OCI-LY3 (cell line): Measurements from ENCODE around the gene LMO1.

Experiments used
- EZH2phosphoT487 ChIP-seq: fragments of 200-600 bp; shearing (Covaris generic); IDR thresholded peaks from 2 replicates; pipeline ENCODE4 v1.6.1; 2018; ENCODE audit warnings: antibody characterized with exemption, mixed run types, low read depth
- TF ChIP-seq, protein P1 (sequence below): fragments of 200-600, 300-600 bp; sonication (generic); IDR thresholded peaks from 2 replicates; pipeline ENCODE4 v1.5.1; 2014; ENCODE audit warnings: antibody characterized with exemption, low read length, low read depth

- TF ChIP-seq, protein P1, sequence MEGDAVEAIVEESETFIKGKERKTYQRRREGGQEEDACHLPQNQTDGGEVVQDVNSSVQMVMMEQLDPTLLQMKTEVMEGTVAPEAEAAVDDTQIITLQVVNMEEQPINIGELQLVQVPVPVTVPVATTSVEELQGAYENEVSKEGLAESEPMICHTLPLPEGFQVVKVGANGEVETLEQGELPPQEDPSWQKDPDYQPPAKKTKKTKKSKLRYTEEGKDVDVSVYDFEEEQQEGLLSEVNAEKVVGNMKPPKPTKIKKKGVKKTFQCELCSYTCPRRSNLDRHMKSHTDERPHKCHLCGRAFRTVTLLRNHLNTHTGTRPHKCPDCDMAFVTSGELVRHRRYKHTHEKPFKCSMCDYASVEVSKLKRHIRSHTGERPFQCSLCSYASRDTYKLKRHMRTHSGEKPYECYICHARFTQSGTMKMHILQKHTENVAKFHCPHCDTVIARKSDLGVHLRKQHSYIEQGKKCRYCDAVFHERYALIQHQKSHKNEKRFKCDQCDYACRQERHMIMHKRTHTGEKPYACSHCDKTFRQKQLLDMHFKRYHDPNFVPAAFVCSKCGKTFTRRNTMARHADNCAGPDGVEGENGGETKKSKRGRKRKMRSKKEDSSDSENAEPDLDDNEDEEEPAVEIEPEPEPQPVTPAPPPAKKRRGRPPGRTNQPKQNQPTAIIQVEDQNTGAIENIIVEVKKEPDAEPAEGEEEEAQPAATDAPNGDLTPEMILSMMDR, result no peak
- no peak for TF ChIP-seq EZH2phosphoT487
These were observed 80.6 kb downstream of the LMO1 start for GRCh38 chr11:8183111-8183510.
